GM12878 (cell line): ENCODE data around the gene IFNK. TPM values are rescaled to one million over a fixed set of nuclear protein-coding genes. Genes with fewer than 3 reads are reported as not detected.

ENCODE experiments used
- CHD1 ChIP-seq: IDR thresholded peaks from 2 replicates; pipeline ENCODE4 v1.6.1; 2012; ENCODE audit warnings: low read depth, low read length, improper control_type of control experiment
- HDAC6 ChIP-seq: fragments of 200-600 bp; sonication (generic); IDR thresholded peaks from one replicate; pipeline ENCODE4 v1.8.0; 2017; ENCODE audit warnings: antibody characterized with exemption; ENCODE audit not compliant: unreplicated experiment
- NR2F1 ChIP-seq: fragments of 450-650 bp; conservative IDR thresholded peaks from 2 replicates; pipeline ENCODE4 v1.6.1; 2017; ENCODE audit warnings: mild to moderate bottlenecking
- PML ChIP-seq: IDR thresholded peaks from 2 replicates; pipeline ENCODE4 v1.6.1; 2012; ENCODE audit warnings: low read length, inconsistent platforms
- POLR2AphosphoS2 ChIP-seq: IDR thresholded peaks from 2 replicates; pipeline ENCODE4 v1.6.1; 2011; ENCODE audit warnings: low read depth, mild to moderate bottlenecking, low read length, improper control_type of control experiment, moderate library complexity
- RELA ChIP-seq: fragments of 450-650 bp; IDR thresholded peaks from 2 replicates; pipeline ENCODE4 v1.8.0; 2014; ENCODE audit warnings: borderline replicate concordance; ENCODE audit not compliant: partially characterized antibody
- SREBF1 ChIP-seq: IDR thresholded peaks from 2 replicates; pipeline ENCODE4 v1.6.1; 2012; ENCODE audit warnings: mild to moderate bottlenecking, low read length
- USF2 ChIP-seq: IDR thresholded peaks from 2 replicates; pipeline ENCODE4 v1.6.1; 2011; ENCODE audit warnings: low read depth, low read length, improper control_type of control experiment, borderline replicate concordance
- YBX1 ChIP-seq: fragments of 450-650 bp; IDR thresholded peaks from 2 replicates; pipeline ENCODE4 v1.6.1; 2016; ENCODE audit warnings: antibody characterized with exemption
- ZBTB11 ChIP-seq: fragments of 450-650 bp; formaldehyde crosslinking; IDR thresholded peaks from 2 replicates; pipeline ENCODE4 v1.5.0; 2022; ENCODE audit warnings: mild to moderate bottlenecking, missing genetic modification characterization
- ZSCAN29 ChIP-seq: fragments of 450-650 bp; IDR thresholded peaks from 2 replicates; pipeline ENCODE4 v1.6.1; 2017; ENCODE audit warnings: mild to moderate bottlenecking, moderate library complexity
- polyA plus RNA-seq, 11 experiments: library from polyadenylated mRNA; depleted of rRNA in 4 of 11; unstranded in 6 of 11; stranded (reverse) in 5 of 11; fragments of >200 nt; fragmentation: Nextera tagmentation in 4 of 11; fragmentation: Illumina TruSeq in 1 of 11; extraction: Ambion mirVana in 4 of 11; extraction: Trizol in 1 of 11; gene quantifications; 1 replicate in 1 of 11; 2 replicates in 10 of 11; pipeline versions ENCODE4 v1.2.1 to v1.2.3, GENCODE V29; 2011 to 2016; ENCODE audit warnings: inconsistent platforms in 2 of 11, missing spikeins in 2 of 11, low read depth in 1 of 11
- total RNA-seq, 4 experiments: library from RNA; depleted of rRNA in 3 of 4; stranded (reverse); fragments of >200 nt in 3 of 4; fragmentation: Illumina TruSeq in 1 of 4; extraction: Trizol in 1 of 4; gene quantifications; 2 replicates each; pipeline versions ENCODE4 v1.2.1 to v1.2.3, GENCODE V29; 2013 to 2021
- TF ChIP-seq, protein P1 (sequence below): IDR thresholded peaks from 2 replicates; pipeline ENCODE4 v1.6.1; 2011; ENCODE audit warnings: borderline replicate concordance, low read depth, mild to moderate bottlenecking, moderate library complexity, mixed read lengths, low read length; ENCODE audit not compliant: insufficient read depth; ENCODE audit errors: extremely low read length
- TF ChIP-seq, protein P2 (sequence below): fragments of 450-650 bp; IDR thresholded peaks from 2 replicates; pipeline ENCODE4 v1.6.1; 2017; ENCODE audit warnings: mild to moderate bottlenecking, moderate library complexity
- TF ChIP-seq, protein P3 (sequence below): fragments of 450-650 bp; IDR thresholded peaks from 2 replicates; pipeline ENCODE4 v1.6.1; 2016; ENCODE audit warnings: mild to moderate bottlenecking, moderate library complexity, borderline replicate concordance

The IFNK gene
- total and polyA plus RNA-seq, 10 of the 15 experiments (the other 5 are each of a cell fraction or from before 2014, with no cell fraction given), result 0.06 TPM; not detected in 9

- TF ChIP-seq ZBTB11 (CRISPR knock-in tag), result no peak
- TF ChIP-seq, protein P1, sequence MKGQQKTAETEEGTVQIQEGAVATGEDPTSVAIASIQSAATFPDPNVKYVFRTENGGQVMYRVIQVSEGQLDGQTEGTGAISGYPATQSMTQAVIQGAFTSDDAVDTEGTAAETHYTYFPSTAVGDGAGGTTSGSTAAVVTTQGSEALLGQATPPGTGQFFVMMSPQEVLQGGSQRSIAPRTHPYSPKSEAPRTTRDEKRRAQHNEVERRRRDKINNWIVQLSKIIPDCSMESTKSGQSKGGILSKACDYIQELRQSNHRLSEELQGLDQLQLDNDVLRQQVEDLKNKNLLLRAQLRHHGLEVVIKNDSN, result no peak
- TF ChIP-seq, protein P2, sequence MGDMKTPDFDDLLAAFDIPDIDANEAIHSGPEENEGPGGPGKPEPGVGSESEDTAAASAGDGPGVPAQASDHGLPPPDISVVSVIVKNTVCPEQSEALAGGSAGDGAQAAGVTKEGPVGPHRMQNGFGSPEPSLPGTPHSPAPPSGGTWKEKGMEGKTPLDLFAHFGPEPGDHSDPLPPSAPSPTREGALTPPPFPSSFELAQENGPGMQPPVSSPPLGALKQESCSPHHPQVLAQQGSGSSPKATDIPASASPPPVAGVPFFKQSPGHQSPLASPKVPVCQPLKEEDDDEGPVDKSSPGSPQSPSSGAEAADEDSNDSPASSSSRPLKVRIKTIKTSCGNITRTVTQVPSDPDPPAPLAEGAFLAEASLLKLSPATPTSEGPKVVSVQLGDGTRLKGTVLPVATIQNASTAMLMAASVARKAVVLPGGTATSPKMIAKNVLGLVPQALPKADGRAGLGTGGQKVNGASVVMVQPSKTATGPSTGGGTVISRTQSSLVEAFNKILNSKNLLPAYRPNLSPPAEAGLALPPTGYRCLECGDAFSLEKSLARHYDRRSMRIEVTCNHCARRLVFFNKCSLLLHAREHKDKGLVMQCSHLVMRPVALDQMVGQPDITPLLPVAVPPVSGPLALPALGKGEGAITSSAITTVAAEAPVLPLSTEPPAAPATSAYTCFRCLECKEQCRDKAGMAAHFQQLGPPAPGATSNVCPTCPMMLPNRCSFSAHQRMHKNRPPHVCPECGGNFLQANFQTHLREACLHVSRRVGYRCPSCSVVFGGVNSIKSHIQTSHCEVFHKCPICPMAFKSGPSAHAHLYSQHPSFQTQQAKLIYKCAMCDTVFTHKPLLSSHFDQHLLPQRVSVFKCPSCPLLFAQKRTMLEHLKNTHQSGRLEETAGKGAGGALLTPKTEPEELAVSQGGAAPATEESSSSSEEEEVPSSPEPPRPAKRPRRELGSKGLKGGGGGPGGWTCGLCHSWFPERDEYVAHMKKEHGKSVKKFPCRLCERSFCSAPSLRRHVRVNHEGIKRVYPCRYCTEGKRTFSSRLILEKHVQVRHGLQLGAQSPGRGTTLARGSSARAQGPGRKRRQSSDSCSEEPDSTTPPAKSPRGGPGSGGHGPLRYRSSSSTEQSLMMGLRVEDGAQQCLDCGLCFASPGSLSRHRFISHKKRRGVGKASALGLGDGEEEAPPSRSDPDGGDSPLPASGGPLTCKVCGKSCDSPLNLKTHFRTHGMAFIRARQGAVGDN, result no peak
- no peak for TF ChIP-seq POLR2AphosphoS2
- no peak for TF ChIP-seq YBX1
- TF ChIP-seq PML, result no peak
- TF ChIP-seq NR2F1, result peak; percentile 82; the same call in 1 of the 2 replicates
- TF ChIP-seq RELA, result no peak
- no peak for TF ChIP-seq SREBF1
- TF ChIP-seq USF2, result no peak
- no peak for TF ChIP-seq ZSCAN29
- TF ChIP-seq, protein P3, sequence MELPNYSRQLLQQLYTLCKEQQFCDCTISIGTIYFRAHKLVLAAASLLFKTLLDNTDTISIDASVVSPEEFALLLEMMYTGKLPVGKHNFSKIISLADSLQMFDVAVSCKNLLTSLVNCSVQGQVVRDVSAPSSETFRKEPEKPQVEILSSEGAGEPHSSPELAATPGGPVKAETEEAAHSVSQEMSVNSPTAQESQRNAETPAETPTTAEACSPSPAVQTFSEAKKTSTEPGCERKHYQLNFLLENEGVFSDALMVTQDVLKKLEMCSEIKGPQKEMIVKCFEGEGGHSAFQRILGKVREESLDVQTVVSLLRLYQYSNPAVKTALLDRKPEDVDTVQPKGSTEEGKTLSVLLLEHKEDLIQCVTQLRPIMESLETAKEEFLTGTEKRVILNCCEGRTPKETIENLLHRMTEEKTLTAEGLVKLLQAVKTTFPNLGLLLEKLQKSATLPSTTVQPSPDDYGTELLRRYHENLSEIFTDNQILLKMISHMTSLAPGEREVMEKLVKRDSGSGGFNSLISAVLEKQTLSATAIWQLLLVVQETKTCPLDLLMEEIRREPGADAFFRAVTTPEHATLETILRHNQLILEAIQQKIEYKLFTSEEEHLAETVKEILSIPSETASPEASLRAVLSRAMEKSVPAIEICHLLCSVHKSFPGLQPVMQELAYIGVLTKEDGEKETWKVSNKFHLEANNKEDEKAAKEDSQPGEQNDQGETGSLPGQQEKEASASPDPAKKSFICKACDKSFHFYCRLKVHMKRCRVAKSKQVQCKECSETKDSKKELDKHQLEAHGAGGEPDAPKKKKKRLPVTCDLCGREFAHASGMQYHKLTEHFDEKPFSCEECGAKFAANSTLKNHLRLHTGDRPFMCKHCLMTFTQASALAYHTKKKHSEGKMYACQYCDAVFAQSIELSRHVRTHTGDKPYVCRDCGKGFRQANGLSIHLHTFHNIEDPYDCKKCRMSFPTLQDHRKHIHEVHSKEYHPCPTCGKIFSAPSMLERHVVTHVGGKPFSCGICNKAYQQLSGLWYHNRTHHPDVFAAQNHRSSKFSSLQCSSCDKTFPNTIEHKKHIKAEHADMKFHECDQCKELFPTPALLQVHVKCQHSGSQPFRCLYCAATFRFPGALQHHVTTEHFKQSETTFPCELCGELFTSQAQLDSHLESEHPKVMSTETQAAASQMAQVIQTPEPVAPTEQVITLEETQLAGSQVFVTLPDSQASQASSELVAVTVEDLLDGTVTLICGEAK, result no peak
- no peak for TF ChIP-seq CHD1
- no peak for TF ChIP-seq HDAC6
Observed at GRCh38 chr9:27539479-27540441, 15.7 kb downstream of the IFNK start (continued).
